Aorta (tissue), 5 donors: ENCODE measurements around the gene COMMD2. TPM values are rescaled to one million over a fixed set of nuclear protein-coding genes. Genes with fewer than 3 reads are reported as not detected.

Experiments used
- ATAC-seq: fragments of 200-7000 bp; cut with Tn5 transposase; one replicate; pipeline ENCODE4 v1.9.1; 2022; ENCODE audit warnings: moderate library complexity; ENCODE audit not compliant: low FRiP score
- DNase-seq, 2 donors: peaks; one replicate each; pipeline ENCODE4 v3.0.0-alpha.2; 2020
- H3K27ac ChIP-seq, 2 donors: one replicate each; pipeline ENCODE4 v1.5.1; 2013; ENCODE audit warnings: low read length in 2 of 2, mild to moderate bottlenecking in 2 of 2, moderate library complexity in 2 of 2, control low read depth in 1 of 2, inconsistent platforms in 1 of 2, low read depth in 1 of 2
- H3K27me3 ChIP-seq, 2 donors: one replicate each; pipeline ENCODE4 v1.6.1; 2013; ENCODE audit warnings: control low read depth in 1 of 2, low read length in 1 of 2, mild to moderate bottlenecking in 1 of 2, moderate library complexity in 1 of 2; ENCODE audit not compliant: insufficient read depth in 2 of 2, control insufficient read depth in 1 of 2
- H3K36me3 ChIP-seq, 2 donors: one replicate each; pipeline ENCODE4 v1.6.1; 2013; ENCODE audit warnings: control low read depth in 1 of 2, low read length in 1 of 2, mild to moderate bottlenecking in 1 of 2; ENCODE audit not compliant: insufficient read depth in 2 of 2, control insufficient read depth in 1 of 2
- H3K4me1 ChIP-seq, 2 donors: one replicate each; pipeline ENCODE4 v1.6.1; 2013; ENCODE audit warnings: low read length in 2 of 2, control low read depth in 1 of 2, mild to moderate bottlenecking in 1 of 2, moderate library complexity in 1 of 2; ENCODE audit not compliant: insufficient read depth in 2 of 2, control insufficient read depth in 1 of 2
- H3K4me3 ChIP-seq, 2 donors: one replicate each; pipeline ENCODE4 v1.5.1; 2013; ENCODE audit warnings: low read length in 2 of 2, control low read depth in 1 of 2, mild to moderate bottlenecking in 1 of 2
- H3K9me3 ChIP-seq: one replicate; pipeline ENCODE4 v1.6.1; 2013; ENCODE audit warnings: mild to moderate bottlenecking, low read length; ENCODE audit not compliant: control insufficient read depth
- WGBS, 2 donors: extraction: QIAGEN DNeasy Blood & Tissue Kit; methylation state at CpG; one replicate each; pipeline ENCODE4 v1.1.7; 2013; 5-methylcytosine and 5-hydroxymethylcytosine counted together
- intact Hi-C, 2 donors: fragments of 100-400 bp; cut with DNase I; formaldehyde crosslinking; loops; one replicate each; pipeline versions ENCODE4 v1.14.2 to v1.15.0; 2022
- polyA plus RNA-seq, 2 donors: library from polyadenylated mRNA; stranded (reverse); fragments of 200-250 nt; gene quantifications; one replicate each; pipeline ENCODE4 v1.2.3, GENCODE V29; 2013
- total RNA-seq, 2 donors: library from RNA; stranded (reverse); fragmentation: NEBNext Ultra II Directional; extraction: Animal tissue kit (Norgen Biotek cat#: 25700); gene quantifications; one replicate each; pipeline ENCODE4 v1.2.1, GENCODE V29; 2021
- donor health status: healthy with polysubstance abuse.
- donor health status: Bipolar disorder and iron deficiency.
- donor health status: DM: no; HTN: no; CAD: no.
- donor health status: DM: no; HTN: no; CAD: no.
- donor health status: DM: yes; HTN: yes; CAD: no.

COMMD2 gene
- total and polyA plus RNA-seq, 4 donors, result 14.9 to 34.4 (median 27.2) TPM

DNA sequence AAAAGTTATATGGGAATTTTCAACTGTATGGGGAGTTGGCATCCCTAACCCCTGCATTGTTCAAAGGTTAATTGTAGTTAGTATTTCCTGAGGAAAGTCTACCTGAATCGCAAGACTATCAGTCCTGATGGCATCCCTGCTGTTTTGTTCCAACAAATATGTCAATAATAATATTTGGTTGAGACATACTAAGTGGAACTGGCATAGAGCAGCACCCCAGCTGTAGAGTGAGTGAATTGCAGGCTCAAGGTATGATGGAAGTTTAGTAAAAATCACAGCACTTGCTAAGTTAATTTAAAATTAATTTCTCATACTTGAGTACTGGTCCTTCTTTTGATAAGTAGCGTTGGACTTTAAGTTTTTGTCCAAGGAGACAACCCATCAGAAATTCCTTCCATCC is 18.0 kb upstream of the COMMD2 start:
- 90 to 100% methylated on average over 2 of the region's 2 CpGs for WGBS, 2 donors
- Histone ChIP-seq H3K9me3 (no peaks in the 10 kb centered on the region), H3K27ac (no peak overlapping the region), H3K4me3 (no peak overlapping the region), H3K4me1 (no peaks in the 10 kb centered on the region), H3K36me3 (no peaks in the 10 kb centered on the region), H3K27me3 (no peaks in the 10 kb centered on the region)
- intact Hi-C loops, result loop anchor here in 1 of 2 donors (5.0 kb wide), 1 partner anchor 278 kb away; no protein-coding TSS in a partner anchor
- DNase-seq (no peak), ATAC-seq (no peak)

- H3K9me3 ChIP-seq, result no peaks in the 10 kb centered on the region
- H3K4me3 ChIP-seq, result no peak overlapping the region
- H3K4me1 ChIP-seq, result no peaks in the 10 kb centered on the region
- no peaks in the 10 kb centered on the region for H3K36me3 ChIP-seq
- WGBS, 2 donors, result 88 to 91% methylated on average over 6 of the region's 6 CpGs
- H3K27me3 ChIP-seq, result no peaks in the 10 kb centered on the region
- DNase-seq (no peak), ATAC-seq (no peak)
- H3K27ac ChIP-seq, result no peak overlapping the region
- intact Hi-C loops, result loop anchor here (5.0 kb wide), 1 partner anchor 39 kb away; no protein-coding TSS in a partner anchor
These were observed 16.4 kb upstream of the COMMD2 start for GRCh38 chr3:149768704-149769103.

DNA sequence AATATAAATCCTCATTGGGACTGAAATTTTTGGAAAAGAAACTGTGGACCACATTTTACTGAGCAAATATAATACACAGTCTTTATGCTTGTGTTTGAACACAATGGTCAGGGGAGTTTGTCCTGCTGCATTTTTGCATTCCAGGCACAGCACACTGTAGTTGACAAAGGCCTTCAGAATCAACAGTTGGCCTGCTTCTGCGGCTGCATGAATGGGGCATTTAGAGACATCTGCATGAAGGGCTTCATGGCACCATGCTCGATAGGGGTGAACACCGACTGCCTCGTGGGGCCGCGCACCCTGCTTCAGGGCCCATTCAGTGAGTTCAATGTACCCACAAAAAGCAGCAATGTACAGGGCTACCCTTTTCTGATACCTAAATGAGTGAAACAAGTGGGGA is 15.4 kb upstream of the COMMD2 start:
- 90 to 92% methylated on average over 6 of the region's 6 CpGs for WGBS, 2 donors
- no peaks in the 10 kb centered on the region for H3K27me3 ChIP-seq
- H3K27ac ChIP-seq, result no peak overlapping the region
- no peak overlapping the region for H3K4me3 ChIP-seq
- DNase-seq (no peak), ATAC-seq (no peak)
- H3K4me1 ChIP-seq, result no peaks in the 10 kb centered on the region
- no peaks in the 10 kb centered on the region for H3K9me3 ChIP-seq
- no peaks in the 10 kb centered on the region for H3K36me3 ChIP-seq
- intact Hi-C loops, result loop anchor here (5.0 kb wide), 1 partner anchor 40 kb away; no protein-coding TSS in a partner anchor

GRCh38 chr3:149765762-149766334 is 13.6 kb upstream of the COMMD2 start:
- WGBS, 2 donors, result 53 to 62% methylated on average over 2 of the region's 2 CpGs
- Histone ChIP-seq H3K4me1 (no peaks in the 10 kb centered on the region), H3K27ac (no peak overlapping the region), H3K4me3 (no peak overlapping the region), H3K9me3 (no peaks in the 10 kb centered on the region), H3K27me3 (no peaks in the 10 kb centered on the region), H3K36me3 (no peaks in the 10 kb centered on the region)
- ATAC-seq (no peak), DNase-seq (no peak)
- intact Hi-C loops, result loop anchor here (5.0 kb wide), 1 partner anchor 41 kb away; no protein-coding TSS in a partner anchor

DNA sequence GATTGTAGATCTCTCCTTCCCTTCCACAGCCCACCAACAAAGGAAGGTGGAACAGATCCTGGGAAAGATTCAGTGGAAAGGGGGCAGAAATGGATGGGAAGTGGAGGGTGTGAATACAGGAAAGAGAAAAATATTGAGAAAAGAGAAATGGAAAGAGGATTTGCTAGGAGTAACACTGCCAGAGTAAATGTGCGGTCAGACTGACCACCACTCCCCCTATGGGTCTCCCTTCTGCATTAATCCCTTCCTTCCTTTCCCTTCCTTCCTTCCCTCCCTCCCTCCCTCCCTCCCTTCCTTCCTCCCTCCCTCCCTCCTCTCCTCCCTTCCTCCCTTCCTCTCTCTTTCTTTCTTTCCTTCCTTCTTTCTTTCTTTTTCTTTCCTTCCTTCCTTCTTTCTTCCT is 12.0 kb upstream of the COMMD2 start:
- intact Hi-C loops, result no loop called here

DNA sequence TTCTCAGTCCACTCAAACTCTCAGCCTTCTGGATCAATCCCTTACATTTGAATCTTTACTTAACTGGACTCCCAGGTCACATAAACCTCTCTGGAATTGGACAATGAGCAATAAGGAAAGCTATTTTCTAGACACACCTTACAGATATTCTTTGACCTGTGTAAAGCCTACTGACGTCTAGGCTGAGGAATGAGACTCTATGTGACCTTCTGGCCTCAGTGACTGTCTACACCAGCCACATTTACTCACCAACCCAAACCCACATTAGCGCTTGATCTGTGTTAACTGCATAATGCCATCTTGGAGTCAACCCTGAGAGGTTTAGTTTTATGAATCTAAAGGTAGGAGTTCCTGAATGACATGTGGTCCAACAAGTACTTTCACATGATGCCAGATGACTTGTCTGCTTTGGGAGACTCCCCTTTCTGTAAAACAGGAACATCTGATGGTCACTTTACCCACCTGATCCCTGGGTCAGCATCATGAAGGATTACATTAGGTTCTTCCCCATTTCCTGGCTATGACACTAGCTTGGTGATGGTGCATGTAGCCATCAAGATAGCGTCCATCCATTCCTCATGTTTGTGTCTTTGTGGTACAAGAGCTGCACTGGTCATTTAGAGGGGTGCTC is 11.4 kb upstream of the COMMD2 start:
- 73 to 76% methylated on average over 3 of the region's 3 CpGs for WGBS, 2 donors
- intact Hi-C loops, result no loop called here
- Histone ChIP-seq H3K9me3 (no peaks in the 10 kb centered on the region), H3K4me1 (no peaks in the 10 kb centered on the region), H3K4me3 (no peak overlapping the region), H3K36me3 (no peaks in the 10 kb centered on the region), H3K27me3 (no peaks in the 10 kb centered on the region), H3K27ac (no peak overlapping the region)
- ATAC-seq (no peak), DNase-seq (no peak)

More for the DNA sequence above, 12.0 kb upstream of the COMMD2 start:
- Histone ChIP-seq H3K27ac (no peak overlapping the region), H3K36me3 (no peaks in the 10 kb centered on the region), H3K4me3 (no peak overlapping the region), H3K9me3 (no peaks in the 10 kb centered on the region), H3K27me3 (no peaks in the 10 kb centered on the region), H3K4me1 (no peaks in the 10 kb centered on the region)
- DNase-seq (no peak), ATAC-seq (no peak)
- 59 to 67% methylated on average over 1 of the region's 1 CpG for WGBS, 2 donors

GRCh38 chr3:149753717-149754116 is 1.4 kb upstream of the COMMD2 start:
- intact Hi-C loops, result no loop called here
- Histone ChIP-seq H3K27ac (no peak overlapping the region), H3K9me3 (no peaks in the 10 kb centered on the region), H3K4me3 (no peak overlapping the region), H3K4me1 (no peaks in the 10 kb centered on the region), H3K27me3 (no peaks in the 10 kb centered on the region), H3K36me3 (no peaks in the 10 kb centered on the region)
- ATAC-seq (no peak), DNase-seq (no peak)

DNA sequence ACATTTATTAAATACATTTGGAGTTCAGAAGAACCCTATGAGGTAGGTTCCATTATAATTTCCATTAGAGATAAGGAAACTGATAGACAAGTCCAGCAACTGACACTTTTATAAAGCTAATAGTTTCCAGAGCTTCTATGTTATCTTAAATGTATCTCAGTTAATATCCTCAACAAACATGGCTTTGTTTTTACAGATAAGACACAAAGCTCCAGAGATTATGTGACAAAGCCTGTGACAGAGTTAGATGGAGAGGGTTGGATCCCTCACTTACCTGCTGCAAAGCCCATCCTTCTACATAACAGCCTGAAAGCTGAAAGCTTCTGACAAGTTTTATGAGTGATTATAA is 473 bp upstream of the COMMD2 start:
- Histone ChIP-seq H3K27me3 (no peaks in the 10 kb centered on the region), H3K9me3 (no peaks in the 10 kb centered on the region), H3K27ac (no peak overlapping the region), H3K4me3 (peak overlapping the region; percentile 6 to 98), H3K4me1 (no peaks in the 10 kb centered on the region), H3K36me3 (peaks cover 0 to 3% of the 10 kb centered on the region in 2 donors)
- intact Hi-C loops, result no loop called here
- ATAC-seq (no peak), DNase-seq (no peak)

DNA sequence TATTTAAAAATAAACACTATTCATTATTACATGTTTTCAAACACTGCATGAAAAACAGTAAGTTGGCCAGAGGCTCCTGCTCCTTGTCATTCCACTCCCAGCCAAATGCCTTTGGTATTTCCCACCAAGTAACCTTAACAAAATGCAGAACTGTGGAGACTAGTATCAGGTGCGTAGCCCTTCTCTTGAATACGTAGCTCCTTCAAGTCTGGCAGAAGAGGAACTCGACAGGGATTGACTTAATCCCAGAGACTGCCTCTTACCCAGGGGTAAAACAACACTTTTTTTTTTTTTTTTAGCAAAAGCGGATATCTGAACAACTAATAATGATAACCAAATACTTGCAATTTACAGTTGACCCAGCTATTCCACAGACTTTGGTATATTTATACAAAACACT is 738 bp downstream of the COMMD2 start:
- intact Hi-C loops, result no loop called here
- ATAC-seq, result no peak
- H3K27ac ChIP-seq, result no peak overlapping the region

More for the DNA sequence above, 738 bp downstream of the COMMD2 start:
- Histone ChIP-seq H3K4me3 (peak overlapping the region; percentile 78 to 98), H3K27me3 (no peaks in the 10 kb centered on the region), H3K36me3 (peaks cover 0 to 3% of the 10 kb centered on the region in 2 donors), H3K9me3 (no peaks in the 10 kb centered on the region), H3K4me1 (no peaks in the 10 kb centered on the region)
- DNase-seq, result no peak
- 4 to 9% methylated on average over 4 of the region's 4 CpGs for WGBS, 2 donors
